ENCODE results near the gene RRAGD.

RRAGD gene

DNA sequence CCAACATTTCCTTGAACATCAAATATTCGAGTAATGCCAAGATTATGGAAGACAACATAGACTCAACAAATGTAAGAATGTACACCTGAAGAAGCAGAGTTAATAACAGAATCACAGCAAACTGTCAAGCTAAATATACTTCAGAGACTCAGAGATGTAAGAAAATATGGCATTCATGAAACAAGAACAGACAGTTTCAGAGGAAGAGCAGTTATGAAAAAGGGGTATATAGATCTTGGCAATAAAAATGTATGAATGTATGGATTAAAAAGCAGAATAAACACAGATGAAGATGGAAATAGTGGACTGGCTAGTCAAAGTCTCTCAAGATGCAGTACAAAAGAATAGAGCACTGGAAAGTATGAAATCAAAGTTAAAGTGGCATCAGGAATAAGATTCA, 18.4 kb downstream of the RRAGD start:
- no peaks in the 10 kb centered on the region for H3K27me3 ChIP-seq (ENCODE audit: insufficient read depth, low read length, poor library complexity)
- H2AK5ac ChIP-seq (ENCODE audit: low read length), result no peak overlapping the region
- no peak overlapping the region for H3K4me3 ChIP-seq (ENCODE audit: low read length)
- H3K23ac ChIP-seq (ENCODE audit: low read length), result no peak overlapping the region
- no peak overlapping the region for H4K5ac ChIP-seq (ENCODE audit: low read length)
- H3K4ac ChIP-seq (ENCODE audit: low read depth, low read length), result no peak overlapping the region
- no peak overlapping the region for H4K8ac ChIP-seq (ENCODE audit: low read depth, low read length)
- no CpG with 5 or more reads among the region's 1 CpG for WGBS (ENCODE audit: extremely low coverage, insufficient coverage, low lambda C conversion rate)
- no peaks in the 10 kb centered on the region for H3K79me2 ChIP-seq (ENCODE audit: control insufficient read depth, insufficient read depth, low read length)
- H3K79me1 ChIP-seq (ENCODE audit: low read length), result no peaks in the 10 kb centered on the region
- H3K9ac ChIP-seq (ENCODE audit: low read length), result no peak overlapping the region
- H2BK120ac ChIP-seq (ENCODE audit: low read depth, low read length), result no peak overlapping the region
- no peak overlapping the region for H2BK15ac ChIP-seq (replicated peaks; ENCODE audit: low read depth)
- H3K27ac ChIP-seq (ENCODE audit: low read depth, low read length), result no peak overlapping the region
- H3K56ac ChIP-seq (ENCODE audit: low read length), result no peak overlapping the region
- peaks cover 3% of the 10 kb centered on the region for H3K4me1 ChIP-seq (ENCODE audit: control insufficient read depth, low read depth, low read length)
- no peak overlapping the region for H3K18ac ChIP-seq (ENCODE audit: low read length)
- no peaks in the 10 kb centered on the region for H3K36me3 ChIP-seq (ENCODE audit: control insufficient read depth, insufficient read depth, low read length)
- H3K4me2 ChIP-seq (ENCODE audit: low read length), result no peak overlapping the region
- no peak for DNase-seq
- H2BK5ac ChIP-seq (ENCODE audit: low read length), result no peak overlapping the region

GRCh38 chr6:89392823-89393222, 19.2 kb downstream of the RRAGD start:
- Histone ChIP-seq H3K79me2 (ENCODE audit: control insufficient read depth, insufficient read depth, low read length) (no peaks in the 10 kb centered on the region), H3K56ac (ENCODE audit: low read length) (no peak overlapping the region), H3K36me3 (ENCODE audit: control insufficient read depth, insufficient read depth, low read length) (no peaks in the 10 kb centered on the region), H3K4ac (ENCODE audit: low read depth, low read length) (no peak overlapping the region), H4K8ac (ENCODE audit: low read depth, low read length) (no peak overlapping the region), H3K27me3 (ENCODE audit: insufficient read depth, low read length, poor library complexity) (no peaks in the 10 kb centered on the region), H2BK5ac (ENCODE audit: low read length) (no peak overlapping the region), H4K5ac (ENCODE audit: low read length) (no peak overlapping the region), H2BK120ac (ENCODE audit: low read depth, low read length) (no peak overlapping the region), H3K4me3 (ENCODE audit: low read length) (no peak overlapping the region), H3K27ac (ENCODE audit: low read depth, low read length) (no peak overlapping the region), H3K9ac (ENCODE audit: low read length) (no peak overlapping the region), H3K18ac (ENCODE audit: low read length) (no peak overlapping the region), H3K79me1 (ENCODE audit: low read length) (no peaks in the 10 kb centered on the region), H3K4me1 (ENCODE audit: control insufficient read depth, low read depth, low read length) (no peaks in the 10 kb centered on the region), H3K4me2 (ENCODE audit: low read length) (no peak overlapping the region), H3K23ac (ENCODE audit: low read length) (no peak overlapping the region), H2BK15ac (replicated peaks; ENCODE audit: low read depth) (no peak overlapping the region), H2AK5ac (ENCODE audit: low read length) (no peak overlapping the region)
- DNase-seq, result no peak

DNA sequence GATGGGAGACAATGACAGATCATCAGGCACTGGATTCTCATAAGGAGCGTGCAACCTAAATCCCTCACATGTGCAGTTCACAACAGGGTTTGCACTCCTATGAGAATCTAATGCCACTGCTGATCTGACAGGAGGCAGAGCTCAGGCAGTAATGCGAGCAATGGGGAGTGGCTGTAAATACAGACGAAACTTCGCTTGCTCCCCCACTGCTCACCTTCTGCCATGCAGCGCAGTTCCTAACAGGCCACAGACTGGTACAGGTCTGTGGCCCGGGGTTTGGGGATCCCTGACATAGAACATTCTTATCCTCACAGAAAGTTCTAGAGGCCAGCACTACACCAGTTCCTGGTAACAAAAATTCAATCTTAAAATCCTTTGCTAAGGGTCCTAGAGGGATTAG, 23.2 kb downstream of the RRAGD start:
- H2AK5ac ChIP-seq (ENCODE audit: low read length), result no peak overlapping the region
- H3K56ac ChIP-seq (ENCODE audit: low read length), result no peak overlapping the region
- no CpG with 5 or more reads among the region's 6 CpGs for WGBS (ENCODE audit: extremely low coverage, insufficient coverage, low lambda C conversion rate)
- H2BK120ac ChIP-seq (ENCODE audit: low read depth, low read length), result no peak overlapping the region
- DNase-seq, result no peak
- H3K23ac ChIP-seq (ENCODE audit: low read length), result no peak overlapping the region
- no peak overlapping the region for H3K4ac ChIP-seq (ENCODE audit: low read depth, low read length)
- no peak overlapping the region for H3K4me3 ChIP-seq (ENCODE audit: low read length)
- H3K27me3 ChIP-seq (ENCODE audit: insufficient read depth, low read length, poor library complexity), result no peaks in the 10 kb centered on the region
- H3K4me1 ChIP-seq (ENCODE audit: control insufficient read depth, low read depth, low read length), result peaks cover 3% of the 10 kb centered on the region
- no peaks in the 10 kb centered on the region for H3K36me3 ChIP-seq (ENCODE audit: control insufficient read depth, insufficient read depth, low read length)
- no peak overlapping the region for H4K8ac ChIP-seq (ENCODE audit: low read depth, low read length)
- H4K5ac ChIP-seq (ENCODE audit: low read length), result no peak overlapping the region
- H3K79me1 ChIP-seq (ENCODE audit: low read length), result no peaks in the 10 kb centered on the region
- no peak overlapping the region for H3K27ac ChIP-seq (ENCODE audit: low read depth, low read length)
- no peak overlapping the region for H2BK5ac ChIP-seq (ENCODE audit: low read length)
- no peak overlapping the region for H3K18ac ChIP-seq (ENCODE audit: low read length)
- H3K9ac ChIP-seq (ENCODE audit: low read length), result no peak overlapping the region
- H2BK15ac ChIP-seq (replicated peaks; ENCODE audit: low read depth), result no peak overlapping the region
- no peaks in the 10 kb centered on the region for H3K79me2 ChIP-seq (ENCODE audit: control insufficient read depth, insufficient read depth, low read length)
- H3K4me2 ChIP-seq (ENCODE audit: low read length), result no peak overlapping the region

GRCh38 chr6:89387516-89388201, 24.4 kb downstream of the RRAGD start:
- Histone ChIP-seq H3K4ac (ENCODE audit: low read depth, low read length) (no peak overlapping the region), H3K79me2 (ENCODE audit: control insufficient read depth, insufficient read depth, low read length) (no peaks in the 10 kb centered on the region), H3K27ac (ENCODE audit: low read depth, low read length) (no peak overlapping the region)

GRCh38 chr6:89386917-89387491, 25.1 kb downstream of the RRAGD start:
- Histone ChIP-seq H2BK5ac (ENCODE audit: low read length) (no peak overlapping the region), H3K36me3 (ENCODE audit: control insufficient read depth, insufficient read depth, low read length) (no peaks in the 10 kb centered on the region), H3K4me1 (ENCODE audit: control insufficient read depth, low read depth, low read length) (peaks cover 3% of the 10 kb centered on the region), H3K27ac (ENCODE audit: low read depth, low read length) (no peak overlapping the region), H2BK120ac (ENCODE audit: low read depth, low read length) (no peak overlapping the region), H3K79me1 (ENCODE audit: low read length) (no peaks in the 10 kb centered on the region), H3K4ac (ENCODE audit: low read depth, low read length) (no peak overlapping the region), H3K23ac (ENCODE audit: low read length) (no peak overlapping the region), H3K9ac (ENCODE audit: low read length) (no peak overlapping the region), H2AK5ac (ENCODE audit: low read length) (no peak overlapping the region), H3K4me2 (ENCODE audit: low read length) (no peak overlapping the region), H3K56ac (ENCODE audit: low read length) (no peak overlapping the region), H3K18ac (ENCODE audit: low read length) (no peak overlapping the region), H3K79me2 (ENCODE audit: control insufficient read depth, insufficient read depth, low read length) (no peaks in the 10 kb centered on the region), H4K8ac (ENCODE audit: low read depth, low read length) (no peak overlapping the region), H2BK15ac (replicated peaks; ENCODE audit: low read depth) (no peak overlapping the region), H4K5ac (ENCODE audit: low read length) (no peak overlapping the region), H3K4me3 (ENCODE audit: low read length) (no peak overlapping the region), H3K27me3 (ENCODE audit: insufficient read depth, low read length, poor library complexity) (no peaks in the 10 kb centered on the region)
- DNase-seq, result no peak
- no CpG with 5 or more reads among the region's 6 CpGs for WGBS (ENCODE audit: extremely low coverage, insufficient coverage, low lambda C conversion rate)

More at GRCh38 chr6:89387516-89388201, 24.4 kb downstream of the RRAGD start:
- H3K4me2 ChIP-seq (ENCODE audit: low read length), result no peak overlapping the region
- no peak overlapping the region for H3K23ac ChIP-seq (ENCODE audit: low read length)
- H3K56ac ChIP-seq (ENCODE audit: low read length), result no peak overlapping the region
- H3K27me3 ChIP-seq (ENCODE audit: insufficient read depth, low read length, poor library complexity), result no peaks in the 10 kb centered on the region
- no peak overlapping the region for H4K8ac ChIP-seq (ENCODE audit: low read depth, low read length)
- peaks cover 3% of the 10 kb centered on the region for H3K4me1 ChIP-seq (ENCODE audit: control insufficient read depth, low read depth, low read length)
- H3K79me1 ChIP-seq (ENCODE audit: low read length), result no peaks in the 10 kb centered on the region
- no peak overlapping the region for H3K4me3 ChIP-seq (ENCODE audit: low read length)
- H3K36me3 ChIP-seq (ENCODE audit: control insufficient read depth, insufficient read depth, low read length), result no peaks in the 10 kb centered on the region
- no CpG with 5 or more reads among the region's 9 CpGs for WGBS (ENCODE audit: extremely low coverage, insufficient coverage, low lambda C conversion rate)
- DNase-seq, result no peak
- H2AK5ac ChIP-seq (ENCODE audit: low read length), result no peak overlapping the region
- no peak overlapping the region for H4K5ac ChIP-seq (ENCODE audit: low read length)
- no peak overlapping the region for H3K18ac ChIP-seq (ENCODE audit: low read length)
- no peak overlapping the region for H2BK5ac ChIP-seq (ENCODE audit: low read length)
- no peak overlapping the region for H2BK15ac ChIP-seq (replicated peaks; ENCODE audit: low read depth)
- H2BK120ac ChIP-seq (ENCODE audit: low read depth, low read length), result no peak overlapping the region
- no peak overlapping the region for H3K9ac ChIP-seq (ENCODE audit: low read length)

DNA sequence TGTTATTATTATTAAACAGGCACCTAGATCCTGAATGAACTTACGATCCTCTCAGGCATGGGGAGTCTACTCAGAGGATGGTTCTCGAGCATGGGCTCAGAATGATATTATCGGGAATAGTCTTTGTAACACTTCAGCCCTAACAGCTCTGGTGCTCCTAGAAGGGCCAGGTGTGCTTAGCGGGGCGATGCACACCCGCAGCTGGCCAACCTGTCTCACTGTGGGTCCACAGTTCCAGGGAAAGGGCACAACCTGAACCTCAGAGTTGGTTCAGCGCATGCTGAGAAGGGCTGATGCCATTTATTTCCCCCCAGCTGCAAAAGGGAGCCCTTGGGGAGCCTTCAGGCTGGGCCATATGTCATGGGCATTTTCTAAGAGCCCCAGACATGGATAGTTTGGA, 26.2 kb downstream of the RRAGD start:
- WGBS (ENCODE audit: extremely low coverage, insufficient coverage, low lambda C conversion rate), result no CpG with 5 or more reads among the region's 7 CpGs
- H4K5ac ChIP-seq (ENCODE audit: low read length), result no peak overlapping the region
- H3K4me1 ChIP-seq (ENCODE audit: control insufficient read depth, low read depth, low read length), result peaks cover 3% of the 10 kb centered on the region
- H4K8ac ChIP-seq (ENCODE audit: low read depth, low read length), result no peak overlapping the region
- no peak overlapping the region for H3K18ac ChIP-seq (ENCODE audit: low read length)
- no peak overlapping the region for H2BK120ac ChIP-seq (ENCODE audit: low read depth, low read length)
- no peaks in the 10 kb centered on the region for H3K79me2 ChIP-seq (ENCODE audit: control insufficient read depth, insufficient read depth, low read length)
- no peaks in the 10 kb centered on the region for H3K36me3 ChIP-seq (ENCODE audit: control insufficient read depth, insufficient read depth, low read length)
- no peak overlapping the region for H3K56ac ChIP-seq (ENCODE audit: low read length)
- no peak overlapping the region for H3K23ac ChIP-seq (ENCODE audit: low read length)
- no peak overlapping the region for H2BK5ac ChIP-seq (ENCODE audit: low read length)
- no peak overlapping the region for H2AK5ac ChIP-seq (ENCODE audit: low read length)
- H3K27me3 ChIP-seq (ENCODE audit: insufficient read depth, low read length, poor library complexity), result no peaks in the 10 kb centered on the region
- no peak overlapping the region for H3K4me3 ChIP-seq (ENCODE audit: low read length)
- H3K4me2 ChIP-seq (ENCODE audit: low read length), result no peak overlapping the region
- no peak overlapping the region for H3K9ac ChIP-seq (ENCODE audit: low read length)
- H2BK15ac ChIP-seq (replicated peaks; ENCODE audit: low read depth), result no peak overlapping the region
- H3K27ac ChIP-seq (ENCODE audit: low read depth, low read length), result no peak overlapping the region
- no peak overlapping the region for H3K4ac ChIP-seq (ENCODE audit: low read depth, low read length)
- no peak for DNase-seq
- no peaks in the 10 kb centered on the region for H3K79me1 ChIP-seq (ENCODE audit: low read length)
